Neural cell (in vitro differentiated cells): ENCODE measurements around the gene EEF1AKMT3.

Source experiments
- CTCF ChIP-seq: fragments of 450-650 bp; IDR thresholded peaks from 2 replicates; pipeline ENCODE4 v1.5.1; 2014; ENCODE audit warnings: antibody characterized with exemption, mild to moderate bottlenecking, moderate library complexity; ENCODE audit not compliant: poor library complexity, severe bottlenecking
- EP300 ChIP-seq: fragments of 450-650 bp; conservative IDR thresholded peaks from 2 replicates; pipeline ENCODE4 v1.6.1; 2014; ENCODE audit warnings: antibody characterized with exemption, mild to moderate bottlenecking, moderate library complexity; ENCODE audit not compliant: poor library complexity, severe bottlenecking
- REST ChIP-seq: IDR thresholded peaks from 2 replicates; pipeline ENCODE4 v1.6.1; 2012; ENCODE audit warnings: borderline replicate concordance
- SMC3 ChIP-seq: fragments of 450-650 bp; conservative IDR thresholded peaks from 2 replicates; pipeline ENCODE4 v1.6.1; 2014; ENCODE audit warnings: antibody characterized with exemption, mild to moderate bottlenecking, moderate library complexity; ENCODE audit not compliant: poor library complexity
- TAF1 ChIP-seq: IDR thresholded peaks from 2 replicates; pipeline ENCODE4 v1.6.1; 2012; ENCODE audit warnings: low read depth

GRCh38 chr12:57782243-57782607, 9.8 kb downstream of the EEF1AKMT3 start:
- no peak for TF ChIP-seq EP300
- no peak for TF ChIP-seq CTCF
- no peak for TF ChIP-seq REST
- no peak for TF ChIP-seq TAF1
- no peak for TF ChIP-seq SMC3
